HG02763 (cell line): ENCODE data around the gene ECI2.

ENCODE experiments used
- ATAC-seq: cut with Tn5 transposase; IDR thresholded peaks from one replicate; pipeline ENCODE4 v1.9.1; 2021; ENCODE audit warnings: mild to moderate bottlenecking, moderate library complexity; ENCODE audit not compliant: unreplicated experiment

ECI2 gene, protein sequence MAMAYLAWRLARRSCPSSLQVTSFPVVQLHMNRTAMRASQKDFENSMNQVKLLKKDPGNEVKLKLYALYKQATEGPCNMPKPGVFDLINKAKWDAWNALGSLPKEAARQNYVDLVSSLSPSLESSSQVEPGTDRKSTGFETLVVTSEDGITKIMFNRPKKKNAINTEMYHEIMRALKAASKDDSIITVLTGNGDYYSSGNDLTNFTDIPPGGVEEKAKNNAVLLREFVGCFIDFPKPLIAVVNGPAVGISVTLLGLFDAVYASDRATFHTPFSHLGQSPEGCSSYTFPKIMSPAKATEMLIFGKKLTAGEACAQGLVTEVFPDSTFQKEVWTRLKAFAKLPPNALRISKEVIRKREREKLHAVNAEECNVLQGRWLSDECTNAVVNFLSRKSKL

DNA sequence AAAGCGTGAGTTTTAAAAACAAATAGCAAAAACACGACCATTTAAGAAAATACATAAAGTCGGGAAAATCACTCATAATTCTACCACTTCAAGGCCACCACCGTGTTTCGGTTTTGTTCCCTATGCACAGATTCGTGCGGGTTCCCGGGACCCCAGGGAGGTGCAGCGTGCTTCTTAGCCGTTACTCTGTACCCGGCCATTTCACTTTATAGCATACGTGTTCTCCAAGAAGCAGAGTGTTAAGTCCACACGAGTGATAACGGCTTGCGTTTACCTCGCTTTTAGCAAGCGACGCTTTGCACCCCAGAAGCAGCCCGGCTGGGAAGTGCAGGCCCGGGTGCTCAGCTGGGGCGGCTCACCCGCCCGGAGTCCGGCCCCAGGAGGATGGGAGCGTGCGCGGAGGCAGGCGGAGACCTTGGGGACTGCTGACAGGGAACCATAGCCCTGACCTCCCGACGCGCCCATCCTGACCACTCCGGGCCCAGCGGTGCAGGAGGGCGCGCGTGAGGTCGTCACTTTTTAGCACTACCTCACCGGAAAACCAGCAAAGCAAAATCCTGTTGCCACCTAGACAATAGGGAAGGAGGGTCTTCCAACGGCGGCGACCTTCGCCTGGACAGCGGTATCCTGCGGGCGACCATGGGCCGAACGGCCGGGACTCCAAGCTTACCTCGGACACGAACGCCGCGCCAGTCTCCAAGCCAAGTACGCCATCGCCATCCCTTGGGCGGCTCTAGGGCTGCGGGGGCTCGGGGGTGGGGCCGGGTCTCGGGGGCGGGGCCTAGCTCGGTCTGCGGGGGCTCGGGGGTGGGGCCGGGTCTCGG, at the start of gene ECI2:
Gene ECI2 (minus strand): TSS at position 735 of the 824 bp plus-strand sequence. CDS start 15 bp downstream, at position 720.
- ATAC-seq, result peak; percentile 42

DNA sequence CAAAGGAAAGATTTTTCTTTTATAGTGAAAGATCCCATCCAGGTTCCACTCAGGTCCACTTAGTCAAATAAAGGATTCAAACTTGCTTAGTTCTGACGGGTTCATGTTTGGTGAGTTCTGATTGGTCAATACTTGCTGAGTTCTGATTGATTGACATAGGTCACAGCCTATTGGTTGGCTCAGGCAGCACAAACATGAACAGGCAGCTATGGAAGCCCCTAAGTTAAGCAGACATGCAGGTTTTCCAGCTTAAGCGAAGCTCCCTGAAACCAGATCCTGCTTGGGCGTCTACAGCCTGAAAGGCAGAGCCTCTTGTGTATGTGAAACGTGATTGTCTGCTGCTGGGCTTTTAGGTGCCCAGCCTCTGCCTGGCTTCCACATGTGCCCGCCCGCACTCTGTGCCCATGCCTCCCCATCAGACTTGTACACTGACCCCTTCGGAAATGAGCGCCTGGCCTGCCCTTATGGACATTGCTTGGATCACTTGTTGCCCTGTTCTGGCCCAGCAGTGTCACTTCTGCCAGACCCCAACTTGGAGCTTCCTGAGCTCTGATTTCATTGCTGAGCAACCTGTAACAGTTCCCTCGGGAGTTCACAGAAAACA, 45.4 kb upstream of the ECI2 start:
- no peak for ATAC-seq

DNA sequence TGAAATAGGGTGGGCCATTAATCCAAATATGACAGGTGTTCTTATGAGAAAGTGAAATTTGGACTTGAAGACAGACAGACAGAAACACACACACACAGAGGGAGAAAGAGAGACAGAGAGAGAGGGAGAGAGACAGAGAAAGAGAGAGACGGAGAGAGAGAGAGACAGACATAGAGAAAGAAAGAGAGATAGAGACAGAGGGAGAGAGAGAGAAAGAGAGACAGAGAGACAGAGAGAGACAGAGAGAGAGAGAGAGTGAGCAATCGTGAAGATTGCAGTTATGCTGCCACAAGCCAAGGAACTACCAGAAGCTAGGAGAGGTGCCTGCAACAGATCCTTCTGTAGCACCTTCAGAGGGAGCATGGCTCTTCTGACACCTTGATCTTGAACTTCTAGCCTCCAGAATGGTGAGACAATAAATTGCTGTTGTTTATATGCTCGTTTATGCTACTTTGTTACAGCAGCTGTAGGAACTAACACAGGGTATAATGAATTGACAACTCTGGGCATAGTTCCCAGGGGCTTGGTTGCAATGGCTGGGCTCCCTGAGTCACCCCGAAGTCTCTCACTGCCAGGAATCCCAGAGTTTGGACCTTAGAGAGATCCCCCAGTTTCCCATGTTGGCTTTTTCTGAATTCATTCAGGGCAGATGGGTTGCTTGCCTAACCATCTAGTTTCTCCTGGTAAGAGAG, 44.7 kb upstream of the ECI2 start:
- ATAC-seq, result no peak

DNA sequence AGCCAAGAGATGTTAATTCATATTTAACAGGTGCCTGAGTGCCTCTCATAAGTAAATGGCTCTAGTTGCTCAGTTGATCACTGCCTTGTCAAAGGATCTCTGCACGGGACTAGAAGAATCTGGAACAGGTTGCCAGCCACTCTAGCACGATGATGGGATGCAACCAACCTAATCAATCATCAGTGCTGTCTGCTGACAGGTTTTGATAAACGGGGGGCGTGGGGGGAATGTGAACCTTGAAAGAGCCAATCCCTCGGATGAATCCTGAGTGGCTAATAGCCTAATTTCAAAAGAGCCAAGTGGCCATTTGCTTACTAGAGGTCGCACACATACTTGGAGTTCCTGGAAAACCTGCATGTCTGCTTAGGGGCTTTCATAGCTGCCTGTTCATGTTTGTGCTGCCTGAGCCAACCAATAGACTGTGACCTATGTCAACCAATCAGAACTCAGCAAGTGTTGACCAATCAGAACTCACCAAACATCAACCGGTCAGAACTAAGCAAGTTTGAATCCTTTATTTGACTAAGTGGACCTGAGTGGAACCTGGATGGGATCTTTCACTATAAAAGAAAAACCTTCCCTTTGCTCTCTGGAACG, 43.5 kb upstream of the ECI2 start:
- ATAC-seq, result no peak

DNA sequence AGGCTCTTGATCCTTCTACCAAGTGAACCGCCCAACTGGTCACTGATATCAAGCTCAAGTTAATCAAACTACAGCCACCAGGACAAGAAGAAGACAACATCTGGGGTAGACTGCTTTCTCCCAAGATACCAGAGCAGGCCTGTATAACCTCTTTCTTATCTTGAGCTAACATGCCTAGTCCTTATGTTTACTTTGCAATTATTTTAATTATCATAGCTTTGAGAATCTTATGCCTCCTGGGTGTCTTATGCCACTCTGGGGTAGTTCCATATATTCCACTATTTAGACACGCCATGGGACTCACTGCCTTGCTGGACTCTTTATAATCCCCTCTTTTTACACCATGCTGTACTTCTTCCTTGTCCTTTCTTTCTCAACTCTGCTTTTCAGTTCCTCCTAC, 41.5 kb upstream of the ECI2 start:
- no peak for ATAC-seq

DNA sequence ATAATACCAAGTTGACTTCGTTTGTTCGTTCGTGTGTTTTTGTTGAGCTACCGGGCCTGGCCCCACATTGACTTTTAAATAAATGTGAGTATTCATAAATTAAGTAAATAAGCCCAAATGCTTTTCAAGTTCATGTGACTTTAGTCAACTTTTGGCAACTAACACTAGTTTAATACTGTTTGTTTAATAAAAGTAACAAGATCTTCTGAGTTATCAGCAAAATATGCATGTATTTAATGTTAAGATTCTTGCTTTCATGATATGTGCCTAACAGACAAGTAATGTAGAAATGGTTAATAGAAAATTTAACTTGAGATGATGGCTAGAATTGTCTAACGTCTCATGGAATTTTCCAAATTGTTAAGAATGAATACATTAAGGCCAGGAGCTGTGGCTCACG, 38.7 kb upstream of the ECI2 start:
- ATAC-seq, result no peak

DNA sequence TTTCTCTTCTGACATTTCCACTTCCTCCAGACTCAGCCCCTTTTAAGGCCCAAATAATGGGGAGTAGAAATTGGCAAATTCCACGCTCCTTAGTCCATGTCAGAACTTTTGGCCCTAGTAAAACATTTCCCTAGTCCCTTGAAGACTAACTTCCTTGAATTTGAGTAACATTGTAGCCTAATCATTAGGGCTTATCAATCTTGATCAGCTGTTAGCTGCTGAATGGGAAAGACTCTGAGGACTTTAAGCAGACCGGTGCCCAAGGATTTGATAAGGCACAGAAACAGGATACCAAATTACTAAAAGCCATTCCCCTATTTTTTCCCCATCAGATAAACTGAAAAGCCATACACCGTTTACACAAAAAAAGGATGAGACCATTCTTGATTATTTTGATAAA, 37.0 kb upstream of the ECI2 start:
- ATAC-seq, result no peak

DNA sequence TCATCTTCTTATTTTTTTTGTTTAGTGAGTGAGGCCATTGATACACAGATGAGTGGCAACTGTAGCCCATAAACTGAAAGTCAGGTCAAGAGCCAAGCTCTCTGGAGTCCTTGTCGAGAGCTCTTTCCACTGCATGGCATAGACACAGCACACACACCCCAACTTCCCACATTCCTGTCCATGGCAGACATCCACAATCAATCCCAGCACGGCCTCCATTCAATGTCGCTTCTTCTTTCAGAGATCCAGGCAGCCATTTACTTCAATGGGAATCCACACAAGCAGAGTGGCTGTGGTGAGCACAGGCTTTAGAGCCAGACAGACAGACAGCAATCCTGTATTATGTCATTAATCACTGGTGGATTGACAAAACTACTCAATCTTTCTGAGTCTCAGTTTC, 34.9 kb upstream of the ECI2 start:
- no peak for ATAC-seq

DNA sequence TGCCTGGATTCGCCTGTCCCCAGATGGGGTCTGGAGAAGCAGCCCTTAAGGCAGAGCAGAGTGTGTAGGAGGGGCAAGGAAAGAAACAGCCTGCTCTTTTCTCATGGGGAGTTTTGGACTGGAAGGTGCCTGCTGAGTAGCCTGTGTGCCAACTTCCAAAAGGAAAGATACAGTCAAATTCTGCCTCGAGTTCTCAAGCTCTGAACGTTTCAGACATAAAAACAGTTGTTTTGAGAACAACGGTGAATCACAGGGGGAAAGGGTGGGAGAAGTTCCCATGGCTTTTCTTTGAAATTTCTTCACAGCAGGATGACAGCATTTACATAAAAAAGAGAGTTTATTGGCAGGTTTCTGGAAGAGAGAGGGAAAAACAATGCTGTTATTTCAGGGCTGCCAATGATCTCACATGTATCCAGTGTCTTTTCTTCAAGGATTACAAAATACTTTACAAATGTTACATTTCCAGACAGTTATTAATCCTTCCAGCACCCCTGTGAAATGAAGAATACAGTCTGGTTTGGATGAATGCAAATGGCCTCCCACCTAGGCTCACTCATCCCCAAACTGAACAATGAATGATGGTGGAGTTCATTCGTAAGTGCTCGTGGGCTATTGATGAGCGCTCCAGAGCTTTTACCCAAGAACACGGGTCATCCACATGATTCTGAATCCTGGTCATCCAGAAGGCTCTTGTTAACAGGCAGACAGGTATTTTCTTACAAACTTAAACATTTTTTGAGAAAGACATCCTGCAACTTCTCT, 33.8 kb upstream of the ECI2 start:
- ATAC-seq, result no peak

DNA sequence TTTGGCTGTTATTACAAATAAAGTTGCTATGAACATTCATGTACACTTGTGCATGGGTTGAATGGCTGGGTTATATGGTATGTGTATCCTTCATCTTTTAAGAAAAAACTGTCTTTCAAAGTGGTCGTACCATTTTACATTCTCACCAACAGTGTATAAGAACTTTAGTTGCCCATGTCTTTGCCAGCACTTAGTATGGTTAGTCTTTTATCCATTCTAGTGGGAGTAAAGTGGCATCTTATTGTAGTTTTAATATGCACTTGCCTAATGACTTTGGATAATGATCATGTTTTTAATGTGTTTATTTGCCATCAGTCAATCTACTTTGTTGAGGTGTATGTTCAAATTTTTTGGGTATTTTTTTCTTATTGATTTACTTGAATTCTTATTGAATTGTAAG, 32.5 kb upstream of the ECI2 start:
- ATAC-seq, result no peak

DNA sequence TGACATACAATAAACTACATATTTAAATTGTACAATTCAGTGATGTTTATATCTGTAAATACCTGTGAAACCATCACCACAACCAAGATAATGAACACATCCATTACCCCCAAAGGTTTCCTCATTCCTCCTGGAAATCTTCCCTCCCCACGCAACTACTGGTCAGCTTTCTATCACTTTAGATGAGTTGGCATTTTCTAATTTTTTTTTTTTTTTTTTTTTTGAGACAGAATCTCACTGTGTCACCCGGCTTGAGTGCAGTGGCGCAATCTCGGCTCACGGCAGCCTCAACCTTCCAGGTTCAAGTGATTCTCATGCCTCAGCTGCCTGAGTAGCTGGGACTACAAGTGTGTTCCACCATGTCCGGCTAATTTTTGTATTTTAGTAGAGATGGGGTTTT, 31.7 kb upstream of the ECI2 start:
- no peak for ATAC-seq

DNA sequence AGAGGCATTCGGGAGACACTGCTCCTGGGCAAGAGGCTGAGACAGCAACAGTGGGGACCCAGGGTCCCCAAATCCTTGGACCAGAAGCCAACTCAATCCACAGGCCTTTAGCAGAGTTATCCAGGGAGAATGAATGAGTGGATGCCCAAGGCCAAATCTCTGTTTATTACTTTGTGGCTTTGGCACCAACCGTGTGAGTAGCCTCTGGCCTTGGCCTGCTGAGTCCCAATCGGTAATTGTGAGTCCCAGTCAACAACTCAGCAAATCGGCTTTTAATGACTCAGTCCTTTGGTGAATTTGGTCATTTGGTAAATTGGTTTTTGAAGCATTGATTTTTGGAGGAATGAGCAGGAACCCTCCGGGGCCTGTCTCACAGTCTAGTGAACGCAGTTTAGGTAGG, 29.1 kb upstream of the ECI2 start:
- no peak for ATAC-seq

DNA sequence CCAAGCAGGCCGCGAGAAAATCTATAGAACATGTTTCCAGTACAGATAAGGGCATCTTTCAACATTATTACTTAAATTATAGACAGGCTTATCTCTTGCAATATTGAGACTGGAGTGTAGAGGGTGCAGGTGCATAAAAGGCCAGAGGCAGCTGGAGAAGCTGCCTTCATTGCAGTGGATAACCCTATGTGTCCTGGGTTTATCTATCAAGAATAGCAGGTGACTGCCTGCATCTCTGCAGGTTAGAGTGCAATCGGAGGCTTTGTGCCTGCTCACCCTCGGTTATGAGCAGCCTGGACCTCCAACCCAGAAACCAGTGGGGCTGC, 28.7 kb upstream of the ECI2 start:
- no peak for ATAC-seq

DNA sequence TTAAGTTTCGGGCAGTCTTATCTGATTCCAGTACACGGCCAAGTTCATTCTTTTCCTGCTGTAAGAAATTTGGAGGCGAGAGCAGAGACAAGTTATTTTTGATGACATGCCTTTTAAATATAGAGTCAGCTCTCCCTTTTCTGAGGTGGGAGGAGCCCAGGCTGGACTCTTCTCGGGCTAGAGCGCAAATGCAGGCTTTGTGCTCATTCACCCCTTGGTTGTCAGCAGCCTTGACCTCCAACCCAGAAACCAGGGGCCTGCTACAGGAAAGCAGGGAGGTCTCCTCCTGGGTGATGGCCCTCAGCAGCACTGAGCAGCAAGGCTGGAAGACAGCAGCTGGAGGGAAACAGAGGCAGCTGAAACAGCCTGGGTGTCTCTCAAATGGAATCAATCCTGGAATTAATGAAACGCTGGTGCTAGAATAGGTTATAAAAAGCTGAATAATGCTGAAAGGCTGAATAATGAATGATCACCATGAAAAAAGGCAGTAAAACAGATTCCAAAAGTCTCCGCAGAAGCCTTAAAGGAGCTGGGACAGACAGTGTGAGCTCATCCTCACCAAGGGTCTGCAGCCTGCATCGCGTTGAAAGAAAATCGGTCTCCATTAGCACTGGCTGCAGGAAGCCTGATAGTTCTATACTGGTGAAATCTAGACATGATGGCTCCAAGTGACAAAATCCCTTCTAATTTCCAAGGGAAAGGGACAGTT, 28.2 kb upstream of the ECI2 start:
- ATAC-seq, result no peak

DNA sequence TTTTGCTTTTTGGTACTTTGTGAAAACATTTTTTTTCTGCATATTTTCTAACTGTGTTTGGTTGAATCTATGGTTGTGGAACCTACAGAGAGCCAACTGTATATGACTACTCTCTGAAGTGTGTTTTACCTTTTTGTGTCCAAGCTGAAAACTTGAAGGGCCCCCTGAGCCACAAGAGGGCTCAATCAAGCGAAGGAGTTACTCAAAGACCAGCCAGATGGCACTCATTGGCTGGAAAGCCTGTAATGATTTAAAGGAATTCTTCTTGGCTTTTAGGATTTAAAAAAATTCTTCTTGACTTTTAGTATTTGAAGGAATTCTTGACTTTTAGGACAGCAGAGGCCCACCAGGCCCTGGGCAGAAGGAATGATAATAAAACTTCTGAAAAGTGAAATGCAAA, 27.0 kb upstream of the ECI2 start:
- ATAC-seq, result no peak

DNA sequence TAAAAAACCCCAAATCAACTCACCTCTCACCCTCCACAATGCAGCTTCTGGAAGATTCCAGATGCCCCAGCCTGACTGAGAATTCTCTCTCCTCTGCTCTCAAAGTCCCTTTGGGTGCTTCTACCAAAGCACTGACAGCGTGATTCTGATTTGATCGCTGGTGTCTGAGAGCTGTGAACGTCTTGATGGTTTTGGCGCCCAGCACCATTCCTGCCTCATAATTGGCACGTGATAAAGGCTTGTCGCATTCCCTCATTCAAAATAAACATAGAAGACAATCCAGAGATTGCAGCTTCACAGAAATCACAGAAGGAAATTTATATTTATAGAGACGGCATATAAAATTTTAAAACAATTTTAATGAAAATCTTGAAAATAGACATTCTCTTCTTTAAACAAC, 24.1 kb upstream of the ECI2 start:
- ATAC-seq, result no peak

DNA sequence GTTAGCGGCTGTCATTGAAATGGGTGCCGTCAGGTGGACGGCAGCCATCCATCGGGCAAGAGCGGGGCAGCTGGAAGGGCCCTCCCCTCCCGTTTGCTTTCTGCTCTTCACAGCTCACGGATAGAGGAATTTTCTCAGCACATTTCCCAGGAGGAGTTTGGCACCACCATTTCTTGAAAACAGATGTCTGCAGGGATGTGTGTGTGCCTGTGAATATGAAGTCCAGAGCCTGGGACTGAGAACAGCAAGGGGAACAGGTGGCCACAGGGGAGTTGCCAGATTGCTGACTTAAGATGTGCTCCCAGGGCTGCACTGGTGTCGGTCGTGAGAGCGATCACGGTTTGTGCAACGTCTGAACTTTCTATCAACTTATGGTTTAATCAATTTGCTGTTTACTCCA, 22.1 kb upstream of the ECI2 start:
- no peak for ATAC-seq

DNA sequence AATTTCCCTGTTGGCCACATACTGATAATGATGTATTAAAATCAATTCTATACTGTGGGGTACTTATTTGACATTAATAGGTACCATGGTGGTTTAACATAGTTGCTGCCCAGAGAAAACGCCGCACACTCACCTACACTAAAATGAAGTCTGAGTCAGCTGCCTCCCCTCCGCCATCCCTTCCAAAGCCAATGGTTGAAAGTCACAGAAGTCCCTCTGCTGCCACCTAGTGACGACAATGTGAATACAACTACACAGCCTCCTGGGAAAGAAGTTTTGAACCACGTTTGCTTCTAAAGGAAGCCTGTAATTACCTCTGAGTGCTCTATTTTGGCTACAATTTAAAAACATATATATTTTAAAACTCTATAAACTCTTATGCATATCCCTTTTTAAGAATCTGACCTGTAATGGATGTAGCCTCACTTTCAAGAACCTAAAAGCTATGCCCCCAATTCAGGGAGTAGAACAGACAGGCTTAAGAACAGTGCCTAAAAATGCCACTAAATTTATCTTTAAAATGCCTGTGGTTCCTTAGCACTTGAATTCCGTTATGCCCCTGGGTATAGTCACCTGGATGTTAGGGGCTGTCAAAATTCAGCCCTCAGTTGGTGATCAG, 20.6 kb upstream of the ECI2 start:
- ATAC-seq, result no peak

DNA sequence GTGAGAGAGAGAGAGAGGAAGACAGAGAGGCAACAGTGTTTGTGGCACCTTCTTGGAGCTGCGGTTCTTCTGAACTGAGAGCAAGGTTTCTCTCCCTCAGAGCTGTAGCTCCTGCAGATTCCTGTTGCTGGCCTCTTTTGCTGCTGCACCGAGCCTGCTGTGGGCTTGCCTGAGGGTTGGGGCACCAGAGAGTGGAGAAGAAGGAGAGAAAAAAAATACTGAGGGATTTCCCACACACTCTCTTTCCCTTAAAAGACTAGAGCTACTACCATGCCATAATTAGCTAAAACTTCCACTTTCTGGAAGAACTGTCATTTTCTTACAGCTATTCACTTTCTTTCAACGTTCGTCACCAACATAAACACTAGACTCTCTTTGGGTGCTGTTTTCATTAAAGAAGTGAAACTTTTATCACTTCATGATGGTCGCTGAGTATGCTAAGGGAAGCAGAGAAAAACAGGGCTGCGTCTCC, 18.2 kb upstream of the ECI2 start:
- ATAC-seq, result no peak
